ENCODE results near the gene SUGT1. TPM values are rescaled to one million over a fixed set of nuclear protein-coding genes. Genes with fewer than 3 reads are reported as not detected.

The SUGT1 gene
- total and polyA plus RNA-seq, 2 experiments from 2014 or later: 51.1 to 52.3 TPM

DNA sequence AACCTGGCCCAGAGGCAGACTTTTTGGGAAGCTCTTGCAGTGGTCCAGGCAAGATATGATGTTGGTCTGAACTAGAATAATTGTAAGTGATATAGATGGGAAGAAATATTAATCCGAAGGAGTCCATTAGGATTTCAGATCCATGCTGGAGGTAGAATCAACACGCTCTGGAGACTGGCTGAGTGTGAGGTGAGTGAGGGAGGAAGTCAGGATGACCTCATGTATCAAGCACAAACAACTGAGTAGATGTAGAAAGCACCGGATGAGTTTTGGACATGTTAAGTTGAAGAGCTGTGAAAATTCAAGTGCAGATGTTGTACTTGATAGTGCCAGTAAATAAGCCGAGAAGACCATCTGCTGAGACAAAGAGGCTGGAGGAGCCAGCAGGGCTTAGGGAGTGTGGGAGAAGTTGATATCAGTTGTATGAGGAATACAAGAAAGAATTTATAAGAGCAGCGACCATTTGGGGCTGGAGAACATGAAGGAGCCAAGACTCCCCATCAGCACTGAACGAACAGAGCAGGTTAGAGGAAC lies 92.3 kb downstream of the SUGT1 start:
- Histone ChIP-seq H4K20me1 (ENCODE audit: insufficient read depth, poor library complexity, severe bottlenecking) (no peaks in the 10 kb centered on the region), H3K27ac (no peak overlapping the region), H3K4me2 (no peak overlapping the region), H3K4me1 (ENCODE audit: insufficient read depth) (no peaks in the 10 kb centered on the region), H3K9me2 (replicated peaks; ENCODE audit: insufficient read depth) (no peaks in the 10 kb centered on the region), H3K9me3 (ENCODE audit: low read depth) (no peaks in the 10 kb centered on the region), H3K4me3 (no peak overlapping the region), H3K27me3 (peaks cover 24% of the 10 kb centered on the region), H2AFZ (no peak overlapping the region), H3K79me2 (no peaks in the 10 kb centered on the region), H3K36me3 (replicated peaks; ENCODE audit: insufficient read depth, low read depth) (no peaks in the 10 kb centered on the region)
- no peak for TF ChIP-seq EZH2 (IDR thresholded peaks at IDR 0.05; ENCODE audit: borderline replicate concordance)
- TF ChIP-seq EZH2phosphoT487 (IDR thresholded peaks at IDR 0.05; ENCODE audit: low read depth, severe bottlenecking, unreplicated experiment): no peak
- TF ChIP-seq, protein P1, sequence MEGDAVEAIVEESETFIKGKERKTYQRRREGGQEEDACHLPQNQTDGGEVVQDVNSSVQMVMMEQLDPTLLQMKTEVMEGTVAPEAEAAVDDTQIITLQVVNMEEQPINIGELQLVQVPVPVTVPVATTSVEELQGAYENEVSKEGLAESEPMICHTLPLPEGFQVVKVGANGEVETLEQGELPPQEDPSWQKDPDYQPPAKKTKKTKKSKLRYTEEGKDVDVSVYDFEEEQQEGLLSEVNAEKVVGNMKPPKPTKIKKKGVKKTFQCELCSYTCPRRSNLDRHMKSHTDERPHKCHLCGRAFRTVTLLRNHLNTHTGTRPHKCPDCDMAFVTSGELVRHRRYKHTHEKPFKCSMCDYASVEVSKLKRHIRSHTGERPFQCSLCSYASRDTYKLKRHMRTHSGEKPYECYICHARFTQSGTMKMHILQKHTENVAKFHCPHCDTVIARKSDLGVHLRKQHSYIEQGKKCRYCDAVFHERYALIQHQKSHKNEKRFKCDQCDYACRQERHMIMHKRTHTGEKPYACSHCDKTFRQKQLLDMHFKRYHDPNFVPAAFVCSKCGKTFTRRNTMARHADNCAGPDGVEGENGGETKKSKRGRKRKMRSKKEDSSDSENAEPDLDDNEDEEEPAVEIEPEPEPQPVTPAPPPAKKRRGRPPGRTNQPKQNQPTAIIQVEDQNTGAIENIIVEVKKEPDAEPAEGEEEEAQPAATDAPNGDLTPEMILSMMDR (IDR thresholded peaks at IDR 0.05; ENCODE audit: poor library complexity): no peak
- WGBS (ENCODE audit: low lambda C conversion rate, missing lambda C conversion rate): 81% methylated on average over 6 of the region's 6 CpGs
- no peak for DNase-seq (ENCODE audit: low spot score)

DNA sequence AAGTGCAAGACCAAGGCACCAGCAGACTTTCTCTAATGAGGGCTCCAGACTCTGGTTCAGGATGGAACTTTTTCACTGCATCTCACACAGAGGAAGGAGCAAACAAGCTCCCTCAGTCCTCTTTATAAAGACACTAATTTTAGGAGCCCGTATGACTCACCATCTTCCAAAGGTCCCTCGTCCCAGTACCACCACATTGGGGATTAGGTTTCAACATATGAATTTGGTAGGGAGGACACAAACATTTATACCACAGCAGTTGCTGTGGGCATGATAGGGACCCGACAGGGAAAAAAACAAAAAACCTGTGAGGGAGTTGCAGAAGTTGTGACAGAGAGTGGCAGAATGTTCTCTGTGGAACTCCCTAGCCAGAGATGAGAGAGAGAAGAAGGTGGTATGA lies 93.5 kb downstream of the SUGT1 start:
- H3K79me2 ChIP-seq: no peaks in the 10 kb centered on the region
- H3K27me3 ChIP-seq: peaks cover 11% of the 10 kb centered on the region
- no peak for DNase-seq (ENCODE audit: low spot score)
- no peak overlapping the region for H3K27ac ChIP-seq
- no peak for TF ChIP-seq EZH2phosphoT487 (IDR thresholded peaks at IDR 0.05; ENCODE audit: low read depth, severe bottlenecking, unreplicated experiment)
- TF ChIP-seq EZH2 (IDR thresholded peaks at IDR 0.05; ENCODE audit: borderline replicate concordance): no peak
- TF ChIP-seq, protein P1 (IDR thresholded peaks at IDR 0.05; ENCODE audit: poor library complexity): no peak
- H3K4me3 ChIP-seq: no peak overlapping the region
- H3K4me2 ChIP-seq: no peak overlapping the region
- H3K9me2 ChIP-seq (replicated peaks; ENCODE audit: insufficient read depth): no peaks in the 10 kb centered on the region
- no peaks in the 10 kb centered on the region for H3K4me1 ChIP-seq (ENCODE audit: insufficient read depth)
- H2AFZ ChIP-seq: no peak overlapping the region
- WGBS (ENCODE audit: low lambda C conversion rate, missing lambda C conversion rate): 84% methylated on average over 3 of the region's 3 CpGs
- no peaks in the 10 kb centered on the region for H3K9me3 ChIP-seq (ENCODE audit: low read depth)
- no peaks in the 10 kb centered on the region for H4K20me1 ChIP-seq (ENCODE audit: insufficient read depth, poor library complexity, severe bottlenecking)
- H3K36me3 ChIP-seq (replicated peaks; ENCODE audit: insufficient read depth, low read depth): no peaks in the 10 kb centered on the region

GRCh38 chr13:52749419-52749818 lies 96.8 kb downstream of the SUGT1 start:
- no peak for DNase-seq (ENCODE audit: low spot score)
- no peaks in the 10 kb centered on the region for H3K9me2 ChIP-seq (replicated peaks; ENCODE audit: insufficient read depth)
- H3K4me2 ChIP-seq: no peak overlapping the region
- no peak overlapping the region for H3K4me3 ChIP-seq
- H3K36me3 ChIP-seq (replicated peaks; ENCODE audit: insufficient read depth, low read depth): no peaks in the 10 kb centered on the region
- no peaks in the 10 kb centered on the region for H3K27me3 ChIP-seq
- no peak for TF ChIP-seq EZH2 (IDR thresholded peaks at IDR 0.05; ENCODE audit: borderline replicate concordance)
- TF ChIP-seq, protein P1 (IDR thresholded peaks at IDR 0.05; ENCODE audit: poor library complexity): no peak
- TF ChIP-seq EZH2phosphoT487 (IDR thresholded peaks at IDR 0.05; ENCODE audit: low read depth, severe bottlenecking, unreplicated experiment): no peak
- H3K4me1 ChIP-seq (ENCODE audit: insufficient read depth): no peaks in the 10 kb centered on the region
- 61% methylated on average over 5 of the region's 5 CpGs for WGBS (ENCODE audit: low lambda C conversion rate, missing lambda C conversion rate)
- H3K27ac ChIP-seq: no peak overlapping the region
- H4K20me1 ChIP-seq (ENCODE audit: insufficient read depth, poor library complexity, severe bottlenecking): no peaks in the 10 kb centered on the region
- no peaks in the 10 kb centered on the region for H3K9me3 ChIP-seq (ENCODE audit: low read depth)
- H3K79me2 ChIP-seq: no peaks in the 10 kb centered on the region
- H2AFZ ChIP-seq: no peak overlapping the region

Other genes with a start within 250 kb of the SUGT1 start
- 1.00 and 1.4 TPM in 2 replicates for gene THSD1, start 246.7 kb upstream of the SUGT1 start, total RNA-seq
- gene THSD1, start 246.7 kb upstream of the SUGT1 start, polyA plus RNA-seq: 0.34 and 1.4 TPM in 2 replicates
- gene VPS36, start 202.2 kb upstream of the SUGT1 start, total RNA-seq: 42.0 and 49.0 TPM in 2 replicates
- 23.5 and 32.3 TPM in 2 replicates for gene VPS36, start 202.2 kb upstream of the SUGT1 start, polyA plus RNA-seq
- gene CKAP2, start 197.4 kb upstream of the SUGT1 start, total RNA-seq: 20.7 and 21.4 TPM in 2 replicates
- gene CKAP2, start 197.4 kb upstream of the SUGT1 start, polyA plus RNA-seq: 15.3 and 17.2 TPM in 2 replicates
- 2.2 and 2.7 TPM in 2 replicates for gene HNRNPA1L2, start 10.4 kb upstream of the SUGT1 start, total RNA-seq
- gene HNRNPA1L2, start 10.4 kb upstream of the SUGT1 start, polyA plus RNA-seq: 6.2 and 7.0 TPM in 2 replicates
- 0.47 and 2.0 TPM in 2 replicates for gene CNMD, start 87.0 kb downstream of the SUGT1 start, total RNA-seq
- gene CNMD, start 87.0 kb downstream of the SUGT1 start, polyA plus RNA-seq: 0.52 TPM in 1 of 2 replicates, not detected in the other
- gene PCDH8, start 195.8 kb downstream of the SUGT1 start, total RNA-seq: 0.37 TPM in 1 of 2 replicates, not detected in the other
- gene PCDH8, start 195.8 kb downstream of the SUGT1 start, polyA plus RNA-seq: 0.19 and 0.85 TPM in 2 replicates

Measured in hepatocyte (in vitro differentiated cells).